Thyroid gland (tissue), 4 donors: ENCODE results near the gene CYP27A1. TPM values are rescaled to one million over a fixed set of nuclear protein-coding genes. Genes with fewer than 3 reads are reported as not detected.

Experiments used
- DNase-seq, 2 donors: peaks; one replicate each; pipeline ENCODE4 v3.0.0-alpha.2; 2019
- H3K27ac ChIP-seq, 3 donors: fragments of 200-600 bp; sonication (generic); 1 replicate in 2 of 3; 2 replicates in 1 of 3; pipeline ENCODE4 v1.5.1; 2016 to 2019; ENCODE audit warnings: mild to moderate bottlenecking in 1 of 3, moderate library complexity in 1 of 3
- H3K27me3 ChIP-seq: fragments of 200-600 bp; sonication (generic); one replicate; pipeline ENCODE4 v1.5.1; 2019
- H3K36me3 ChIP-seq, 2 donors: fragments of 200-600 bp; sonication (generic); one replicate each; pipeline ENCODE4 v1.5.1; 2016 to 2019
- H3K4me1 ChIP-seq, 2 donors: fragments of 200-600 bp; sonication (generic); one replicate each; pipeline ENCODE4 v1.5.1; 2017 to 2019
- H3K4me3 ChIP-seq, 3 donors: fragments of 200-600 bp; sonication (generic); replicated peaks in 1 of 3; 1 replicate in 2 of 3; 2 replicates in 1 of 3; pipeline ENCODE4 v1.5.1; 2016; ENCODE audit warnings: mild to moderate bottlenecking in 1 of 3
- H3K9me3 ChIP-seq: fragments of 200-600 bp; sonication (generic); one replicate; pipeline ENCODE4 v1.5.1; 2017
- POLR2A ChIP-seq, 2 donors: fragments of 450-650 bp; IDR thresholded peaks; one replicate each; pipeline ENCODE4 v1.6.1; 2017; ENCODE audit warnings: antibody characterized with exemption in 2 of 2, mild to moderate bottlenecking in 2 of 2, moderate library complexity in 1 of 2
- WGBS, 2 donors: methylation state at CpG; one replicate each; pipeline ENCODE4 v1.1.5; 2017; 5-methylcytosine and 5-hydroxymethylcytosine counted together
- intact Hi-C: fragments of 100-400 bp; cut with DNase I; formaldehyde crosslinking; loops from one replicate; pipeline ENCODE4 v1.15.1; 2023
- total RNA-seq, 4 donors: library from RNA; depleted of rRNA; stranded (reverse); fragments of >200 nt; gene quantifications; one replicate each; pipeline ENCODE4 v1.2.3, GENCODE V29; 2016
- TF ChIP-seq, protein P1 (sequence below), 6 experiments: fragments of 200-600 bp in 3 of 6; fragments of 450-650 bp in 3 of 6; sonication (generic) in 3 of 6; IDR thresholded peaks; one replicate each; pipeline ENCODE4 v1.5.1; 2016 to 2019; ENCODE audit warnings: antibody characterized with exemption in 6 of 6, mild to moderate bottlenecking in 2 of 6, inconsistent platforms in 1 of 6, moderate library complexity in 1 of 6

CYP27A1 gene
- total RNA-seq, 4 donors from 2014 or later: 9.0 to 26.8 (median 17.0) TPM

DNA sequence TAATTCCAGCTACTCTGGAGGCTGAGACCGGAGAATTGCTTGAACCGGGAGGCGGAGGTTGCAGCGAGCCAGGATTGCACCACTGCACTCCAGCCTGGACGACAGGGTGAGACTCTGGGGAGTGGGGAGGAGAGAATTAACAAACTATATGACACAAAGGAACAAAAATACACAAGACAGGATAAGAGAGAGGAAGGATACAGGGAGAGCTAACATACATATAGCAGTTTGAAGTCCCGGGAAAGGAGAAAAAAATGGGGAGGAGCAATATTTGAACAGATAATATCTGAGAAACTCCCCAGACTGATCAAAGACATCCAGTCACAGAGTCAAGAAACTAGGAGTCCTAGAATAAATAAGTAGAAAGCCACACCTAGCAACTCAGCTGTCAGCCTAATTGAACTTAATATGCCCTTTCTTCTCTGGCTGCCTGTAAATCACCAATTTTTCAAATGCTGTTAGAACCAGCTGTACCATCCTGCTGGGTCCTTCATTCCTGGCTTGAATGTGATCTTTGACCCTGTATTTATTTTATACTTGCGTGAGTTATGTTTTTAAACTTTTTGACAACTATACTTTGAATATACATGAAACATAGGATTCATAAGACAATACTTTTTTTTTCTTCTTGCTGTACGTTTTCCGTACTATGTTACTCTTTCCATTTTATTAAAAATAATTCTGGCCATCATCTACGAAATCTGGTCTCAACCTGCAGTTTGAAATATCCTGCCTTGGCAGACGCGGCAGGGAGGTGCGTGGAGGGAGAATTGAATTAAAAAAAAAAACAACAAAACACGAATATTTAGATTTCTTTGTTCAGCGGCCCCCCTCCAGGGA lies 876 bp upstream of the CYP27A1 start:
- H3K36me3 ChIP-seq: no peaks in the 10 kb centered on the region
- TF ChIP-seq POLR2A (IDR thresholded peaks at IDR 0.05): no peak
- TF ChIP-seq, protein P1, sequence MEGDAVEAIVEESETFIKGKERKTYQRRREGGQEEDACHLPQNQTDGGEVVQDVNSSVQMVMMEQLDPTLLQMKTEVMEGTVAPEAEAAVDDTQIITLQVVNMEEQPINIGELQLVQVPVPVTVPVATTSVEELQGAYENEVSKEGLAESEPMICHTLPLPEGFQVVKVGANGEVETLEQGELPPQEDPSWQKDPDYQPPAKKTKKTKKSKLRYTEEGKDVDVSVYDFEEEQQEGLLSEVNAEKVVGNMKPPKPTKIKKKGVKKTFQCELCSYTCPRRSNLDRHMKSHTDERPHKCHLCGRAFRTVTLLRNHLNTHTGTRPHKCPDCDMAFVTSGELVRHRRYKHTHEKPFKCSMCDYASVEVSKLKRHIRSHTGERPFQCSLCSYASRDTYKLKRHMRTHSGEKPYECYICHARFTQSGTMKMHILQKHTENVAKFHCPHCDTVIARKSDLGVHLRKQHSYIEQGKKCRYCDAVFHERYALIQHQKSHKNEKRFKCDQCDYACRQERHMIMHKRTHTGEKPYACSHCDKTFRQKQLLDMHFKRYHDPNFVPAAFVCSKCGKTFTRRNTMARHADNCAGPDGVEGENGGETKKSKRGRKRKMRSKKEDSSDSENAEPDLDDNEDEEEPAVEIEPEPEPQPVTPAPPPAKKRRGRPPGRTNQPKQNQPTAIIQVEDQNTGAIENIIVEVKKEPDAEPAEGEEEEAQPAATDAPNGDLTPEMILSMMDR (IDR thresholded peaks at IDR 0.05): no peak
- H3K27me3 ChIP-seq: peaks cover 6% of the 10 kb centered on the region
- no peak for DNase-seq
- peak overlapping the region in 2 of 3 donors; percentile 28 to 71 for H3K4me3 ChIP-seq
- intact Hi-C loops: no loop called here
- peak overlapping the region in 2 of 3 donors; percentile 29 to 68 for H3K27ac ChIP-seq
- WGBS, 2 donors: 52 to 57% methylated on average over 15 of the region's 15 CpGs
- peaks cover 0 to 7% of the 10 kb centered on the region in 2 donors for H3K4me1 ChIP-seq
- no peaks in the 10 kb centered on the region for H3K9me3 ChIP-seq

DNA sequence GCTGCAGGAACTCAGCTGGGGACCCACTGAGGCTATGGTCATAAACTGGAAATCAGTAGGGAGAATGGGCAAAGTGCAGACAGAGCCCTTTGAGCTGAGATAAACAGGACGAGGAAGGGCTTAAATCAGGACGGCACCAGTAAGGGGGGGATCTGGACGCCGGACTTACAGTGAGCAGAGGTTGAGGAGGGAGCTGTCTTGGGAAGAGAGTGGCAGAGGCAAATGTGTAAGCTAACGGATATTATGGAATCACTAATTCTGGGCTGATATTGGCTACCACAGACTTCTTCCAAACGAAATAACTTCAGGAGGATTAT lies 539 bp downstream of the CYP27A1 start:
- 49 to 57% methylated on average over 6 of the region's 6 CpGs for WGBS, 2 donors
- DNase-seq: no peak
- TF ChIP-seq POLR2A (IDR thresholded peaks at IDR 0.05): no peak
- TF ChIP-seq, protein P1 (IDR thresholded peaks at IDR 0.05): no peak
- intact Hi-C loops: no loop called here
- Histone ChIP-seq H3K27me3 (peaks cover 6% of the 10 kb centered on the region), H3K27ac (peak overlapping the region in 1 of 3 donors; percentile 29), H3K9me3 (no peaks in the 10 kb centered on the region), H3K36me3 (no peaks in the 10 kb centered on the region), H3K4me3 (peak overlapping the region in 2 of 3 donors; percentile 28 to 71), H3K4me1 (peaks cover 0 to 7% of the 10 kb centered on the region in 2 donors)

DNA sequence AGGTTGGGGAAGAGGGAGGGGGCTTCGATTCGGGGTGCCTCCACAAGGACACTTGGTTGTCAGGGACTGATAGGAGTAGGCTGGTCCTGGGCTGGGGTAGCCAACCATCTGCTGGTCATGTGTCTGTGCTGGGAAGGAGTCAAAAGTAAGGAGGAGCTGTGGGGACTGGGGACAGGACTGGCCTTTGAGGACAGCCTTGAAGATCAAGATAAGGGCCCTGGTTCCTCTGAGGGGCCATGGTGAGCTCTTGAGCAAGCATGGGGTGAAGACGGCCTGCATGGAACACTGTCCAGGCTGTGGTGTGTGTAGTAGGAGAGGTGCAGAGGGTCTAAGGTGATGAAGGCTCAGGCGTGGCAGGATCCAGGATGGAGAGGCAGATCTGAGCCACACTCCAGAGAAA lies 1.7 kb downstream of the CYP27A1 start:
- Histone ChIP-seq H3K27ac (no peak overlapping the region), H3K36me3 (no peaks in the 10 kb centered on the region), H3K4me3 (no peak overlapping the region), H3K9me3 (no peaks in the 10 kb centered on the region), H3K27me3 (peaks cover 6% of the 10 kb centered on the region), H3K4me1 (peaks cover 0 to 7% of the 10 kb centered on the region in 2 donors)
- no peak for TF ChIP-seq POLR2A (IDR thresholded peaks at IDR 0.05)
- TF ChIP-seq, protein P1 (IDR thresholded peaks at IDR 0.05): no peak
- 91 to 95% methylated on average over 4 of the region's 4 CpGs for WGBS, 2 donors
- no peak for DNase-seq
- intact Hi-C loops: no loop called here

DNA sequence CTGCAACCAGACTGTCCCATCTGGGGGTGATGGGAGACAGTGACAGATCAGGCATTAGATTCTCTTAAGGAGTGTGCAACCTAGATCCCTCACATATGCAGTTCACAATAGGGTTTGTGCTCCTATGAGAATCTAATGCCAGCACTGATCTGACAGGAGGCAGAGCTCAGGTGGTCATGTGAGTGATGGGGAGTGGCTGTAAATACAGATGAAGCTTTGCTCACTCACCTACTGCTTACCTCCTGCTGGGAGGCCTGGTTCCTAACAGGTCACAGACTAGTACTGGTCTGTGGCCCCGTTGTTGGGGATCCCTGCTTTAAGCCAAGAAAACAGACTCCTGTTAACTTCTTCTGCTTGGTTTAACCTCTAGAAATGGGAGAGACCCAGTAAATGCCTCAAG lies 3.2 kb downstream of the CYP27A1 start:
- intact Hi-C loops: no loop called here
- Histone ChIP-seq H3K27ac (no peak overlapping the region), H3K36me3 (no peaks in the 10 kb centered on the region), H3K27me3 (peaks cover 6% of the 10 kb centered on the region), H3K9me3 (no peaks in the 10 kb centered on the region), H3K4me1 (peaks cover 0 to 7% of the 10 kb centered on the region in 2 donors), H3K4me3 (no peak overlapping the region)
- DNase-seq: peak in 1 of 2 donors; percentile 22
- 67 to 69% methylated on average over 1 of the region's 1 CpG for WGBS, 2 donors
- TF ChIP-seq, protein P1 (IDR thresholded peaks at IDR 0.05): no peak
- TF ChIP-seq POLR2A (IDR thresholded peaks at IDR 0.05): no peak

DNA sequence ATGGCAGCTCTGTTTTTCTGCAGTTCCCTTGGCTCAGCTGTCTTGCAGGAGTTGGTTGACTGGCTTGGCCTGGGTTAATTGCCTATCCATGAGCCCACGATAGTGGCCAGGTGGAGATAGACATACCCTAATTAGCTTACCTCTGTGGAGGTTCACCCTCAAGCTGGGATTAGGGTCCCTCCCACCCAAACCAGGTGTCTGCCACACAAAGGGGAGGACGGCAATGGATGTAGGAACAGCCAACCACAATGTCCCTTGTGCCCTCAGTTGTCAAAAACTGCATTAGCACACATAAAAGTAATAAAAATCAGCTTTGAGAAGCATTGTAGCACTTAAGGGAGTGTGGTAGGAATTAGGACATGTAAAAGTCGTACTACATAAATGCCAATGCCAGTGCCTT lies 4.2 kb downstream of the CYP27A1 start:
- 86 to 94% methylated on average over 3 of the region's 3 CpGs for WGBS, 2 donors
- intact Hi-C loops: no loop called here

More for the DNA sequence above, 4.2 kb downstream of the CYP27A1 start:
- no peaks in the 10 kb centered on the region for H3K36me3 ChIP-seq
- no peak overlapping the region for H3K4me3 ChIP-seq
- DNase-seq: no peak
- no peak overlapping the region for H3K27ac ChIP-seq
- no peaks in the 10 kb centered on the region for H3K9me3 ChIP-seq
- H3K27me3 ChIP-seq: peaks cover 6% of the 10 kb centered on the region
- peaks cover 0 to 7% of the 10 kb centered on the region in 2 donors for H3K4me1 ChIP-seq
- TF ChIP-seq POLR2A (IDR thresholded peaks at IDR 0.05): no peak
- TF ChIP-seq, protein P1 (IDR thresholded peaks at IDR 0.05): no peak
